Endothelial cell of umbilical vein (primary cell): ENCODE results near the gene GIMAP8. TPM values are rescaled to one million over a fixed set of nuclear protein-coding genes. Genes with fewer than 3 reads are reported as not detected.

Experiments used
- BruUV-seq: library from RNA; stranded (reverse); fragments of 400-500 nt; replicated peaks from 2 replicates; lab custom pipeline; 2021; lab: Mats Ljungman, UMichigan
- CTCF ChIA-PET: fragments of 300-600, 350-600 bp; sonication (Branson Sonifier 250); formaldehyde crosslinking; loops from one replicate; lab custom pipeline; 2021; ENCODE audit warnings: antibody characterized with exemption, inconsistent platforms; lab: Charles Lee
- POLR2A ChIA-PET: fragments of 300-600, 350-600 bp; sonication (Branson Sonifier 250); formaldehyde crosslinking; loops from one replicate; lab custom pipeline; 2021; ENCODE audit warnings: antibody characterized with exemption, inconsistent platforms; lab: Charles Lee
- DNase-seq: peaks from one replicate; pipeline ENCODE4 v3.0.0-alpha.2; 2011; ENCODE audit warnings: low read depth, low spot score
- FAIRE-seq: peaks from 2 replicates; lab custom pipeline; 2011; peaks lifted over from hg19 to GRCh38; lab: Jason Lieb, UNC
- H2AFZ ChIP-seq: 2 replicates; pipeline ENCODE4 v1.6.0; 2012; ENCODE audit warnings: low read depth, low read length, control low read depth, inconsistent platforms
- H3K27ac ChIP-seq: 2 replicates; pipeline ENCODE4 v1.5.1; 2011; ENCODE audit warnings: low read depth, mild to moderate bottlenecking, control low read depth, low read length, moderate library complexity; ENCODE audit not compliant: insufficient read depth
- H3K27me3 ChIP-seq, 2 experiments: 2 replicates each; pipeline versions ENCODE4 v1.6.0 to v1.6.1; 2011; ENCODE audit warnings: low read length in 2 of 2, mixed read lengths in 1 of 2; ENCODE audit not compliant: control insufficient read depth in 2 of 2, insufficient read depth in 2 of 2
- H3K36me3 ChIP-seq, 2 experiments: 2 replicates in 1 of 2; 3 replicates in 1 of 2; pipeline ENCODE4 v1.5.1; 2011; ENCODE audit warnings: low read length in 2 of 2, mild to moderate bottlenecking in 1 of 2, moderate library complexity in 1 of 2; ENCODE audit not compliant: control insufficient read depth in 2 of 2, insufficient read depth in 2 of 2; ENCODE audit errors: extremely low read depth in 1 of 2
- H3K4me1 ChIP-seq: 3 replicates; pipeline ENCODE4 v1.5.1; 2011; ENCODE audit warnings: mild to moderate bottlenecking, low read length; ENCODE audit not compliant: control insufficient read depth, insufficient read depth; ENCODE audit errors: extremely low read depth
- H3K4me2 ChIP-seq: 2 replicates; pipeline ENCODE4 v1.6.1; 2011; ENCODE audit warnings: low read length, control low read depth, mixed read lengths; ENCODE audit not compliant: insufficient read depth
- H3K4me3 ChIP-seq, 3 experiments: fragments of 200-600 bp in 1 of 3; sonication (generic), shearing (Covaris generic) in 1 of 3; replicated peaks in 1 of 3; 2 replicates each; pipeline ENCODE4 v1.5.1; 2011 to 2016; ENCODE audit warnings: control low read depth in 3 of 3, low read length in 3 of 3, mild to moderate bottlenecking in 2 of 3, inconsistent platforms in 1 of 3, low read depth in 1 of 3, moderate library complexity in 1 of 3; ENCODE audit not compliant: insufficient read depth in 1 of 3
- H3K79me2 ChIP-seq: 2 replicates; pipeline ENCODE4 v1.6.0; 2012; ENCODE audit warnings: low read length, inconsistent platforms; ENCODE audit not compliant: control insufficient read depth, insufficient read depth
- H3K9ac ChIP-seq: replicated peaks from 2 replicates; pipeline ENCODE3; 2011; ENCODE audit warnings: low read length, control low read depth; ENCODE audit not compliant: insufficient read depth; ENCODE audit errors: extremely low read depth
- H3K9me1 ChIP-seq: replicated peaks from 3 replicates; pipeline ENCODE4 v1.6.0; 2011; ENCODE audit warnings: mild to moderate bottlenecking, low read length; ENCODE audit not compliant: control insufficient read depth, insufficient read depth; ENCODE audit errors: extremely low read depth
- H3K9me3 ChIP-seq: replicated peaks from 2 replicates; pipeline ENCODE4 v1.5.1; 2012; ENCODE audit warnings: low read length, inconsistent platforms; ENCODE audit not compliant: control insufficient read depth, insufficient read depth
- H4K20me1 ChIP-seq: replicated peaks from 2 replicates; pipeline ENCODE3; 2011; ENCODE audit warnings: mild to moderate bottlenecking, low read length; ENCODE audit not compliant: control insufficient read depth, insufficient read depth; ENCODE audit errors: extremely low read depth
- EZH2 ChIP-seq: IDR thresholded peaks from 2 replicates; pipeline ENCODE4 v1.6.1; 2012; ENCODE audit warnings: borderline replicate concordance, low read depth, mild to moderate bottlenecking, moderate library complexity, low read length, inconsistent platforms; ENCODE audit not compliant: severe bottlenecking
- FOS ChIP-seq: IDR thresholded peaks from 2 replicates; pipeline ENCODE4 v1.6.1; 2011; ENCODE audit warnings: mild to moderate bottlenecking, low read length, moderate library complexity, borderline replicate concordance; ENCODE audit not compliant: insufficient read depth
- GATA2 ChIP-seq: IDR thresholded peaks from 2 replicates; pipeline ENCODE4 v1.7.0; 2011; ENCODE audit warnings: low read depth, mild to moderate bottlenecking, moderate library complexity, mixed read lengths, low read length; ENCODE audit not compliant: insufficient read length, insufficient read depth
- JUN ChIP-seq: IDR thresholded peaks from 2 replicates; pipeline ENCODE4 v1.6.1; 2011; ENCODE audit warnings: borderline replicate concordance, low read depth; ENCODE audit not compliant: insufficient read length, insufficient read depth
- MAX ChIP-seq: IDR thresholded peaks from 2 replicates; pipeline ENCODE4 v1.6.1; 2011; ENCODE audit not compliant: insufficient read depth, insufficient read length
- MYC ChIP-seq: IDR thresholded peaks from one replicate; pipeline ENCODE4 v1.6.1; 2011; ENCODE audit warnings: mild to moderate bottlenecking, low read depth, low read length
- POLR2A ChIP-seq: IDR thresholded peaks from 2 replicates; pipeline ENCODE4 v1.6.1; 2012; ENCODE audit warnings: low read depth, mild to moderate bottlenecking, control low read depth, low read length
- POLR2AphosphoS5 ChIP-seq: IDR thresholded peaks from 2 replicates; pipeline ENCODE4 v1.6.1; 2012; ENCODE audit warnings: low read depth, mild to moderate bottlenecking, control low read depth, low read length, moderate library complexity; ENCODE audit not compliant: insufficient read depth
- dilution Hi-C: fragments of 300-500 bp; cut with MboI; formaldehyde crosslinking; loops from one replicate; pipeline ENCODE4 v1.15.0; 2019; ENCODE audit warnings: low sequenced_read_pairs; ENCODE audit not compliant: extremely low pct_ligation_motif_present
- intact Hi-C: fragments of 100-400 bp; cut with micrococcal nuclease; formaldehyde crosslinking; loops from one replicate; pipeline ENCODE4 v1.10.0; 2022
- polyA plus RNA-seq, 4 experiments: library from polyadenylated mRNA; depleted of rRNA in 3 of 4; stranded (reverse) in 3 of 4; unstranded in 1 of 4; fragments of >200 nt; gene quantifications; 2 replicates each; pipeline versions ENCODE4 v1.2.1 to v1.2.3, GENCODE V29; 2011 to 2012; ENCODE audit warnings: missing spikeins in 1 of 4
- total RNA-seq: library from RNA; stranded (reverse); gene quantifications from 2 replicates; pipeline ENCODE4 v1.2.3, GENCODE V29; 2021
- TF ChIP-seq, protein P1 (sequence below), 2 donors: IDR thresholded peaks; 1 replicate in 1 of 2; 2 replicates in 1 of 2; pipeline ENCODE4 v1.5.1; 2011; ENCODE audit warnings: low read length in 2 of 2, mild to moderate bottlenecking in 2 of 2, moderate library complexity in 2 of 2, control low read depth in 1 of 2, inconsistent platforms in 1 of 2, low read depth in 1 of 2; ENCODE audit not compliant: insufficient read depth in 1 of 2; ENCODE audit errors: extremely low read depth in 1 of 2

The GIMAP8 gene
- total and polyA plus RNA-seq, 2 donors (not counting 3 experiments of a cell fraction or from before 2014, with no cell fraction given) = 32.2 to 71.8 TPM

GRCh38 chr7:150464962-150465361 is 14.5 kb downstream of the GIMAP8 start:
- DNase-seq = no peak
- no peak overlapping the region for H3K4me2 ChIP-seq
- BruUV-seq = no TSS peak
- H3K9ac ChIP-seq = no peak overlapping the region
- no peaks in the 10 kb centered on the region for H3K9me3 ChIP-seq
- TF ChIP-seq MAX (no peak), FOS (no peak), POLR2AphosphoS5 (no peak), POLR2A (no peak), GATA2 (no peak), EZH2 (no peak), MYC (no peak), JUN (no peak)
- TF ChIP-seq, protein P1, sequence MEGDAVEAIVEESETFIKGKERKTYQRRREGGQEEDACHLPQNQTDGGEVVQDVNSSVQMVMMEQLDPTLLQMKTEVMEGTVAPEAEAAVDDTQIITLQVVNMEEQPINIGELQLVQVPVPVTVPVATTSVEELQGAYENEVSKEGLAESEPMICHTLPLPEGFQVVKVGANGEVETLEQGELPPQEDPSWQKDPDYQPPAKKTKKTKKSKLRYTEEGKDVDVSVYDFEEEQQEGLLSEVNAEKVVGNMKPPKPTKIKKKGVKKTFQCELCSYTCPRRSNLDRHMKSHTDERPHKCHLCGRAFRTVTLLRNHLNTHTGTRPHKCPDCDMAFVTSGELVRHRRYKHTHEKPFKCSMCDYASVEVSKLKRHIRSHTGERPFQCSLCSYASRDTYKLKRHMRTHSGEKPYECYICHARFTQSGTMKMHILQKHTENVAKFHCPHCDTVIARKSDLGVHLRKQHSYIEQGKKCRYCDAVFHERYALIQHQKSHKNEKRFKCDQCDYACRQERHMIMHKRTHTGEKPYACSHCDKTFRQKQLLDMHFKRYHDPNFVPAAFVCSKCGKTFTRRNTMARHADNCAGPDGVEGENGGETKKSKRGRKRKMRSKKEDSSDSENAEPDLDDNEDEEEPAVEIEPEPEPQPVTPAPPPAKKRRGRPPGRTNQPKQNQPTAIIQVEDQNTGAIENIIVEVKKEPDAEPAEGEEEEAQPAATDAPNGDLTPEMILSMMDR (IDR thresholded peaks at IDR 0.05; ENCODE audit: extremely low read depth in 1 of 2, insufficient read depth in 1 of 2, low read depth in 1 of 2, low read length in 2 of 2) = no peak
- H3K27ac ChIP-seq = no peak overlapping the region
- H3K4me1 ChIP-seq = peaks cover 22% of the 10 kb centered on the region
- ChIA-PET POLR2A (no interaction called here), CTCF (interaction anchor here (1.1 to 1.5 kb wide), 3 partner anchors 9 to 19 kb away, joined by 3 to 4 read pairs (median 3); partner anchors contain the start of gene GIMAP8)
- H3K4me3 ChIP-seq = no peak overlapping the region
- no peak overlapping the region for H2AFZ ChIP-seq
- dilution Hi-C loops = no loop called here
- peaks cover 14 to 16% of the 10 kb centered on the region in 2 experiments for H3K36me3 ChIP-seq
- no peaks in the 10 kb centered on the region for H4K20me1 ChIP-seq
- peaks cover 37% of the 10 kb centered on the region for H3K79me2 ChIP-seq
- intact Hi-C loops = loop anchor here (5.0 kb wide), 4 partner anchors 52 to 222 kb away; partner anchors contain the start of genes GIMAP2 and GIMAP6
- no peak for FAIRE-seq
- H3K9me1 ChIP-seq = no peaks in the 10 kb centered on the region
- no peaks in the 10 kb centered on the region for H3K27me3 ChIP-seq
